AG09309 (cell line): Measurements from ENCODE around the gene RAPH1.
"Not testable (repeated sequence)": the region's sequence is repeated elsewhere in the genome, so short reads cannot be mapped to it uniquely, and the experiment has no call there.

Experiments
- DNase-seq: peaks from one replicate; pipeline ENCODE4 v3.0.0-alpha.2; 2010; ENCODE audit warnings: low read depth
- H3K4me3 ChIP-seq: 2 replicates; pipeline ENCODE4 v1.5.1; 2011; ENCODE audit warnings: mild to moderate bottlenecking, low read depth, low read length, moderate library complexity; ENCODE audit not compliant: control insufficient read depth
- CTCF ChIP-seq: IDR thresholded peaks from 2 replicates; pipeline ENCODE4 v1.5.1; 2011; ENCODE audit warnings: mild to moderate bottlenecking, low read depth, low read length, inconsistent platforms; ENCODE audit not compliant: insufficient read depth, control insufficient read depth; ENCODE audit errors: missing control alignments

The RAPH1 gene

DNA sequence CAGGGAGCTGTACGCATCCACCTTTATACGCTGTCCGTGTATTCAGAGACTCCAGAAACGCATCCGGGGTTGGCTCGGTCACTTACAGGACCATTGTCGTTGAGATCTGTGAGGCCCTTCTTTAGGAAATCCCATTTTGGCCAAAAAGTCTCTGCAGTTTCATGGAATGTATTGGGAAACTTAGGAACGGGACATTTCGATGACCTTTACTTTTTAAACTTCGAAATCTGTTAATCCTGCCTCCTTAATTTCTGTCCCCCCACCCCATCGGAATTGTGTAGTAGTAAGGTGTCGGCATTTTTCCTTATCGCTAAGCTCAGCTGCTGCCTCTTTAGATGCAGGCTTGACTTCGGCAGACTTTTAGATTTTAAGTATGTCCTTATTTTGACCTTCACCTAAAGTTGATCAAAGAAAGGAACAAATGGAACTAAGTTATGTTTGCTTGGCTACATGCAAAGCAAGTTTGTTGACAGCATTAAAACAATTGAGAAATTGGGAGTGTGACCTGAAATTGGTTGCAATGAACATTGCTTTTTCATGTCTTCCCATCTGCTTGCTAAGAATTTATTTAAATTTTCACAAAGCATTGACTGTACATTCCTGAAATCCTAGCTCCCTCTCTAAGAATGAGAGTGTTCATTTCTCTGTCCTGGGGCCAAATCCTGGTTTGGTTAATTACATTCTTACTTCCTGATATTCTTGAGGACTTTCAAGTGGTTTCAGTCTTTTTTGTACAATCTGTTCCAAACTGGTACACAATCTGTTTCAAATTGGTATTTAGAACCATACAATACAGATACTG lies 884 bp upstream of the RAPH1 start:
- DNase-seq, result no peak
- H3K4me3 ChIP-seq, result peak overlapping the region; percentile 53
- TF ChIP-seq CTCF, result no peak

GRCh38 chr2:203534621-203535077 lies 452 bp downstream of the RAPH1 start:
- no peak for DNase-seq
- H3K4me3 ChIP-seq, result peak overlapping the region; percentile 99
- TF ChIP-seq CTCF, result no peak

GRCh38 chr2:203533676-203534591 lies 1.2 kb downstream of the RAPH1 start:
- peak overlapping the region; percentile 99 for H3K4me3 ChIP-seq
- no peak for TF ChIP-seq CTCF
- DNase-seq, result peak; percentile 76

DNA sequence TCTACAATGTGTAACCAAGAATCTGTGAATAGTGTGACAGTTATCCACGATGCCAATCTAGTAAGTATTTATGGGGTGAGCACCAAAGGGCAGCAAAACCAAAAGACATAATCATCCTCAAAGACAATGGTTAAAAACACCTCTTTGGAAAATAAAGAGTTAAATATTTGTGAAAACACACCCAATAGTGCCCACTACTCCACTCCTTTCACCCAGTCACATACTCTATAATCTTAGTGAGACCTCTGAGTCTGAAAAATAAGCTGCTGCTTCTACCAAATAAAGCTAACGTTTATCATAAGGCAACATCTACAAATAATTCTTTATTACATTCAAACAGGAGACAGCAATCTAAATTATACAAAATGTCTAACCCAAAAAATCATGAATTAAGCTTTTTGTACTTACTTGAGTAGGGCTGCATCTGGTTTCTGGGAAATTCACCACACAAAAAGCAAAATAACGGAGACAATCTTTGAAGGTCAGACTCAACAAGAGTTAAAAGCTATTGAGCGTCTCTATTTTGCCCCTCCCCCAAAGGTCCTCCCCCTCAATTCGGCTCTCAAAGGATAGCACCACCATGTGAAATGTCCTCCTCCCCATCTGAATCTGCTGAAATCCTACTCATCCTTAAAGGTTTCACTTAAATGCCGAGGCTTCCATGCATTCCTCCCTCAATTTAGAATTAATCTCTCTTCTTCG lies 2.0 kb downstream of the RAPH1 start:
- no peak for TF ChIP-seq CTCF
- peak overlapping the region; percentile 99 for H3K4me3 ChIP-seq
- no peak for DNase-seq

DNA sequence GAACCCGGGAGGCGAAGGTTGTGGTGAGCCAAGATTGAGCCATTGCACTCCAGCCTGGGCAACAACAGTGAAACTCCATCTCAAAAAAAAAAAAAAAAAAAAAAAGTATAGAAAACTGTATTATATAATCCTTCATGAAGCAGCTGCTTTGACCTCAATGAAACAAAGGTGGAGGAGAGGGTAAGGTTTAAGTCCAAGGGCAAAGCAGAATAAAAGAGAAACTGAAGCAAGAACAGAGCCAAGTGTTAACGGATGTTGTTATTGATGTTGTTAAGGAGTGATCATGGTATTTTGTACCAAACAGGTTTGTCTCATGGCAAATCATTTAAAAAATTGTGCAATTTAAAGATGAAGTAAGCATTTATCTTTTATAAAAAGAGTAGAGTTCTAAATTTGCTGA lies 7.4 kb downstream of the RAPH1 start:
- no peak overlapping the region for H3K4me3 ChIP-seq
- TF ChIP-seq CTCF, result no peak
- DNase-seq, result no peak

- not testable (repeated sequence) for DNase-seq, H3K4me3 ChIP-seq
These were observed 21.8 kb downstream of the RAPH1 start for GRCh38 chr2:203513268-203513667.
